ENCODE data around the gene DHX29. TPM values are rescaled to one million over a fixed set of nuclear protein-coding genes. Genes with fewer than 3 reads are reported as not detected.

Gene DHX29, protein sequence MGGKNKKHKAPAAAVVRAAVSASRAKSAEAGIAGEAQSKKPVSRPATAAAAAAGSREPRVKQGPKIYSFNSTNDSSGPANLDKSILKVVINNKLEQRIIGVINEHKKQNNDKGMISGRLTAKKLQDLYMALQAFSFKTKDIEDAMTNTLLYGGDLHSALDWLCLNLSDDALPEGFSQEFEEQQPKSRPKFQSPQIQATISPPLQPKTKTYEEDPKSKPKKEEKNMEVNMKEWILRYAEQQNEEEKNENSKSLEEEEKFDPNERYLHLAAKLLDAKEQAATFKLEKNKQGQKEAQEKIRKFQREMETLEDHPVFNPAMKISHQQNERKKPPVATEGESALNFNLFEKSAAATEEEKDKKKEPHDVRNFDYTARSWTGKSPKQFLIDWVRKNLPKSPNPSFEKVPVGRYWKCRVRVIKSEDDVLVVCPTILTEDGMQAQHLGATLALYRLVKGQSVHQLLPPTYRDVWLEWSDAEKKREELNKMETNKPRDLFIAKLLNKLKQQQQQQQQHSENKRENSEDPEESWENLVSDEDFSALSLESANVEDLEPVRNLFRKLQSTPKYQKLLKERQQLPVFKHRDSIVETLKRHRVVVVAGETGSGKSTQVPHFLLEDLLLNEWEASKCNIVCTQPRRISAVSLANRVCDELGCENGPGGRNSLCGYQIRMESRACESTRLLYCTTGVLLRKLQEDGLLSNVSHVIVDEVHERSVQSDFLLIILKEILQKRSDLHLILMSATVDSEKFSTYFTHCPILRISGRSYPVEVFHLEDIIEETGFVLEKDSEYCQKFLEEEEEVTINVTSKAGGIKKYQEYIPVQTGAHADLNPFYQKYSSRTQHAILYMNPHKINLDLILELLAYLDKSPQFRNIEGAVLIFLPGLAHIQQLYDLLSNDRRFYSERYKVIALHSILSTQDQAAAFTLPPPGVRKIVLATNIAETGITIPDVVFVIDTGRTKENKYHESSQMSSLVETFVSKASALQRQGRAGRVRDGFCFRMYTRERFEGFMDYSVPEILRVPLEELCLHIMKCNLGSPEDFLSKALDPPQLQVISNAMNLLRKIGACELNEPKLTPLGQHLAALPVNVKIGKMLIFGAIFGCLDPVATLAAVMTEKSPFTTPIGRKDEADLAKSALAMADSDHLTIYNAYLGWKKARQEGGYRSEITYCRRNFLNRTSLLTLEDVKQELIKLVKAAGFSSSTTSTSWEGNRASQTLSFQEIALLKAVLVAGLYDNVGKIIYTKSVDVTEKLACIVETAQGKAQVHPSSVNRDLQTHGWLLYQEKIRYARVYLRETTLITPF (N-terminal part only)
- polyA plus RNA-seq: 16.0 TPM

DNA sequence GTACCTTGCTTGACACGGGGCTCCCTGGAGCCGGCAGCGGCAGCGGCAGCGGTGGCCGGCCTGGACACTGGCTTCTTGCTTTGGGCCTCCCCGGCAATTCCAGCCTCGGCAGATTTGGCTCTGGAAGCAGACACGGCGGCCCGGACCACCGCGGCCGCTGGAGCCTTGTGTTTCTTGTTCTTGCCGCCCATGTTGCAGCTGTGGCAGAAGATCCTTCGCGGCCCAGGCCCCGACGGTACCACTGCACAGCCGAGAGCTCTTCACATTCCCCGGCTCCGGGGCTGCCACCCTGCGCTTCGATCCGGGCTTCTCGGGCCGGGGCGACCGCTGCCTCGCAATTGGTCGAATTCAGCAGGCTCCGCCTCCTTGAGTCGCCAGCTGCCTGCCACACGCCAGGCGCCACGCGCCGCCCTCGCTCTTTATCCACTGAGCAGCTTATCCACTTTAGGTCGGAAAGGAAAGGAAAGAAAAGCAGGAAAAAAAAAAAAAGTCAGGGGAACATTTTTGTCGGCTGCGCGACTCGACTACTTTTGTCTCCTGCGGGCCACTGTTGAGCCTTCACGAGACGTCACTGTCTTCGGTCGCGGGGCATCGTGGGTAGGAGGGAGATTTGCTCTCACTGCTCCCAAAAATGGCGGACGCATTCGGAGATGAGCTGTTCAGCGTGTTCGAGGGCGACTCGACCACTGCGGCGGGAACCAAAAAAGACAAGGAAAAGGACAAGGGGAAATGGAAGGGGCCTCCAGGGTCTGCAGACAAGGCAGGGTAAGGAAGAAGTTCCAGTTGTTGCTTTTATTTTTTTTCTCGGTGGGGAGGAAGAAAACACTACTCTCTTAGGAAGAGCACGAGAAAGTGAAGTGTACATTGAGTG is at the start of gene DHX29, which contains the start of gene MTREX:
TSS of gene DHX29 (minus strand) at position 312 of the 871 bp plus-strand sequence. CDS start at position 191, 121 bp downstream.
TSS of gene MTREX (plus strand) at position 607 of the 871 bp plus-strand sequence. CDS start at position 632, 25 bp downstream.
- no peak within 1 kb of the TSS for H3K27ac Mint-ChIP-seq
- H3K9me3 Mint-ChIP-seq: no peaks in the 10 kb centered on the region
- H3K4me3 Mint-ChIP-seq: no peak within 1 kb of the TSS
- peaks cover 3% of the 10 kb centered on the region for H3K36me3 Mint-ChIP-seq
- H3K27me3 Mint-ChIP-seq: no peaks in the 10 kb centered on the region
- H3K4me1 Mint-ChIP-seq: peaks cover 17 to 32% (median 26%) of the 10 kb centered on the region in 3 donors

DNA sequence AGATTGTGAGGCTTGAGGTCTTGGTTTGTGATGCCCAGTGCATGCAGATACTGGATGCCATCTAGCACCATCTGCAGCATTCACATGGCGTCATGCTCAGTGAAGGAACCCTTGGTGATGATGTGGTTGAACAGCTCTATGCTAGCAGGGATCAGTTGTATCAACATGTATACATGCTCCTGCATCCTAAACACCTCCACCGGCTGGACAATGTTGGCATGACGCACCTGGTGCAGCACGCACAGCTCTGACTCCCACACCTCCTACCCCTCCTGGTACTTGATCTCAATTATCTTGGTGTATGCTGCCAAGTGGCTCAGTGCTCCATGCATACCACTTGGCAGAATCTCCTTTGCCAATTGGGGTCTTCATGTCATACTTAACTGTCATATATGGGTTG is 49.4 kb upstream of the DHX29 start:
- H3K36me3 Mint-ChIP-seq: peaks cover 28% of the 10 kb centered on the region
- H3K4me3 Mint-ChIP-seq: no peak overlapping the region
- H3K9me3 Mint-ChIP-seq: peaks cover 0 to 2% (median 0%) of the 10 kb centered on the region in 3 donors
- no peaks in the 10 kb centered on the region for H3K4me1 Mint-ChIP-seq
- H3K27ac Mint-ChIP-seq: no peak overlapping the region
- no peaks in the 10 kb centered on the region for H3K27me3 Mint-ChIP-seq

DNA sequence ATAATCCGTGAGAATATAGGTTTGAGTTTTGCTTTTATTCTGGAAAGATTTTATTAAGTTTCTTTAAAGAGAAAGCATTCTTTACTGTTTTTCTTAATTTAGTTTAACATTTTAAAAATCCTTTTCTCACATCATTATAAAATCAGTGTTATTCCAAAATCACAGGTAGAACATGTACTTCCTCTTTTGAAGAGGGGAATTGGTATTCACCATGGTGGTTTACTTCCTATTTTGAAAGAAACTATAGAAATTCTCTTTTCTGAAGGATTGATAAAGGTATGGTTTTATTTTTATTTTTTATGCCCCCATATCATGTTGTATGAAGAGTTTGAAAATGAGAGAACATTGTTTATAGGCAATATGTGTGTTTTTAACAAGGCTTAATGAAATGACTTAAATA is 43.3 kb upstream of the DHX29 start:
- Mint-ChIP-seq H3K4me3 (no peak overlapping the region), H3K4me1 (peaks cover 6 to 21% (median 8%) of the 10 kb centered on the region in 3 donors), H3K36me3 (peaks cover 18% of the 10 kb centered on the region), H3K9me3 (no peaks in the 10 kb centered on the region), H3K27me3 (no peaks in the 10 kb centered on the region), H3K27ac (no peak overlapping the region)

DNA sequence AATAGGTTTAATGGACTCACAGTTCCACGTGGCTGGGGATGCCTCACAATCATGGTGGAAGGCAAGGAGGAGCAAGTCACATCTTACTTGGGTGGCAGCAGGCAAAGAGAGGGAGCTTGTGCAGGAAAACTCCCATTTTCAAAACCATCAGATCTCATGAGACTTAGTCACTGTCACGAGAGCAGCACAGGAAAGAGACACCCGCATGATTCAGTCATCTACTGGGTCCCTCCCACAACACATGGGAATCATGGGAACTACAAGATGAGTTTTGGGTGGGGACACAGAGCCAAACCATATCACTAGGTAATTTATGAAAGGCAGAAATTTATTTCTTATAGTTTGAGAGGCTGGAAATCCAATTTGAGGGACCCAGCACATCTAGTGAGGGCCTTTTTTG is 40.3 kb upstream of the DHX29 start:
- Mint-ChIP-seq H3K4me1 (peaks cover 6 to 25% (median 10%) of the 10 kb centered on the region in 3 donors), H3K36me3 (peaks cover 16% of the 10 kb centered on the region), H3K27ac (no peak overlapping the region), H3K27me3 (no peaks in the 10 kb centered on the region), H3K9me3 (no peaks in the 10 kb centered on the region), H3K4me3 (no peak overlapping the region)

DNA sequence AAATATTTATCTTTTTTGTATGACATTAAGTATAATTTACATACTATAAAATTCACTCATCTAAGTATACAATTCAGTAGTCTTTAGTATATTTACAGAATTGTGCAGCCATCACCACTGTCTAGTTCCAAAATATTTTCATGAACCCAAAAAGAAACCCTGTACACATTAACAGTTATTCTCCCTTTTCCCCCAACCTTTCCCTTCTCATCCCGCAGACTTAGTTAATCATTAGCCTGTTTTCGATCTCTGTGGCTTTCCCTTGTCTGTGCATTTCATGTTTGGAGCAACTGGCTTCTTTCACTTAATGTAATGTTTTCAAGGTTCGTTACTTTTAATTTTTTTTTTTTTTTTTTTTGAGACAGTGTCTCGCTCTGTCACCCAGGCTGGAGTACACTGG is 37.8 kb upstream of the DHX29 start:
- Mint-ChIP-seq H3K4me3 (no peak overlapping the region), H3K27me3 (no peaks in the 10 kb centered on the region), H3K27ac (no peak overlapping the region), H3K36me3 (peaks cover 12% of the 10 kb centered on the region), H3K9me3 (no peaks in the 10 kb centered on the region), H3K4me1 (peaks cover 4 to 18% (median 6%) of the 10 kb centered on the region in 3 donors)

DNA sequence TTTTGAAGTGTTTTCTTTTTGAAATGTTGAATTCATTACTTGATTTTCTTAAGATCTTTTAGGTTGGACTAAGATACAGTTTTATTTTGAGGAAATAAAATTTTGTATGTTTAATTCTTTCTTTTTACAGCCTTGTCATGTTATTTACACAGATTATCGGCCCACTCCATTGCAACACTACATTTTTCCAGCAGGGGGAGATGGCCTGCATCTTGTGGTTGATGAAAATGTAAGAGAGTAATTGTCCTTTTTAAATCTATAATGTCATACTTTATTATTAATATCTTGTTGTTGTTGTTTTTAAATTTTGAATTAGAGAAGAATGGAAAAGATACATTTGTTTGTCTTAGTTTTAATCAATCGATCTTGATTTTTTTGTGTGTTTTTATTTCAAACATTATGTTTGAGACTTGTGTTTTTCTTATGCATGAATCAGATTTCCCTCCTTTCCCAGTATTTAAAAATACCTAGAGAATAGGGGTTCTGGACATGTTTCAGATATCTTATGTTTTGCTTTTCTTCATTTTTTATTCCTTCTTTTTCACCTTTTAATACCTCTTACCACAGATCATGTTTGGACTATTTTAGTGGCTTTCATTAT is 37.0 kb upstream of the DHX29 start:
- Mint-ChIP-seq H3K9me3 (no peaks in the 10 kb centered on the region), H3K4me3 (no peak overlapping the region), H3K27me3 (no peaks in the 10 kb centered on the region), H3K4me1 (peaks cover 2 to 11% (median 4%) of the 10 kb centered on the region in 3 donors), H3K36me3 (peaks cover 8% of the 10 kb centered on the region), H3K27ac (peak overlapping the region in 1 of 3 donors; percentile 69)

DNA sequence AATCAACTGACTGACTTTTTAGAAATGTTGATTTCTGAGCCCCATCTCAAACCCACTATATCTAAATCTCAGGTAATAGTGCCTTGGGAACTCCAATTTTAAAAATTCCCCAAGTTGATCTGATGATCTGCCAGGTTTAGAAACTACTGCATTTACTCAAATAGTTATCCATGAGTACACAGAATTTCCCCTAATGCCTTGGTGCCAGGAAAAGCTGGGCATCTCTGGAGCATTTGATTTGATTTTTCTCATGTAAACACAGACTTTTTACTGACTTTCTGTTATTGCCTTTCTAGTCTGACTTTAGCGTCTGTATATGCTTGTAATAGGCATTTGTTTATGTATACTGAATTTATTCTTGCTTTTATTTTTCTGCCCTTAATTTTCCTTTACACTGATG is 36.1 kb upstream of the DHX29 start:
- peaks cover 9 to 16% (median 12%) of the 10 kb centered on the region in 3 donors for H3K4me1 Mint-ChIP-seq

DNA sequence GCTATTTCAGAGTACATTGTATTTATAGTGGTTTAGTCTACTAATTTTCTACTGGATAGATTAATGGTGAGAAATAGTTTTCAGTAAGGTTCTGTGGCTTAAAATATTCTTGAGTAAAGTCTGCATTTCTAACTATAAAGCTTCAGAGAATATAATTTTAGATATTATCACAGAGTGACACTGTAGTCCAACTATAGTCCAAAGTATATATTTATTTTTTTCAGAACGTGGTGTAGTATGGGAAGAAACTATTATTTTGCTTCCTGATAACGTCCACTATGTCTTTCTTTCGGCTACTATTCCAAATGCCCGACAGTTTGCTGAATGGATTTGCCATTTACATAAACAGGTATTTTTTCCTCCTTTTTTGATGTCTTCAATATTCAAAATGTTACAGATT is 35.6 kb upstream of the DHX29 start:
- no peak overlapping the region for H3K4me3 Mint-ChIP-seq
- peaks cover 7% of the 10 kb centered on the region for H3K36me3 Mint-ChIP-seq
- H3K4me1 Mint-ChIP-seq: peaks cover 13 to 20% (median 17%) of the 10 kb centered on the region in 3 donors
- peaks cover 0 to 2% (median 0%) of the 10 kb centered on the region in 3 donors for H3K9me3 Mint-ChIP-seq
- H3K27me3 Mint-ChIP-seq: no peaks in the 10 kb centered on the region
- H3K27ac Mint-ChIP-seq: peak overlapping the region in 1 of 3 donors; percentile 16

More for the DNA sequence above, 36.1 kb upstream of the DHX29 start:
- H3K36me3 Mint-ChIP-seq: peaks cover 7% of the 10 kb centered on the region
- peaks cover 0 to 2% (median 0%) of the 10 kb centered on the region in 3 donors for H3K9me3 Mint-ChIP-seq
- no peak overlapping the region for H3K27ac Mint-ChIP-seq
- H3K27me3 Mint-ChIP-seq: no peaks in the 10 kb centered on the region
- no peak overlapping the region for H3K4me3 Mint-ChIP-seq

DNA sequence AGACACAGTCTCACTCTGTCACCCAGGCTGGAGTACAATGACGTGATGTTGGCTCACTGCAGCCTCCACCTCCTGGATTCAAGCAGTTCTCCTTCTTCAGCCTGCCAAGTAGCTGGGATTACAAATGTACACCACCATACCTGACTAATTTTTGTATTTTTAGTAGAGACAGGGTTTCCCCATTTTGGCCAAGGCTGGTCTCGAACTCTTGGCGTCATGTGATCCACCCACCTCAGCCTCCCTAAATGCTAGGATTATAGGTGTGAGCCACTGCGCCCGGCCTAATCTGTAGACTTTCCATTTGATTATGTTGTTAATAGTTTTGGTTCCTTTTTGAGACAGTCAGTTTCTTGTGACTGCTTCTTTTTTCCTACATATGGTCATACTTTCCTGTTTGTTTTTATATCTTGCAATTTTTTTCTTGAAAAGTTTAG is 31.3 kb upstream of the DHX29 start:
- Mint-ChIP-seq H3K9me3 (peaks cover 0 to 2% (median 0%) of the 10 kb centered on the region in 3 donors), H3K36me3 (peaks cover 2% of the 10 kb centered on the region), H3K27ac (peak overlapping the region; percentile 34 to 68 (median 44)), H3K4me3 (peak overlapping the region in 2 of 4 donors; percentile 39 to 88), H3K27me3 (no peaks in the 10 kb centered on the region), H3K4me1 (peaks cover 17 to 20% (median 19%) of the 10 kb centered on the region in 3 donors)

DNA sequence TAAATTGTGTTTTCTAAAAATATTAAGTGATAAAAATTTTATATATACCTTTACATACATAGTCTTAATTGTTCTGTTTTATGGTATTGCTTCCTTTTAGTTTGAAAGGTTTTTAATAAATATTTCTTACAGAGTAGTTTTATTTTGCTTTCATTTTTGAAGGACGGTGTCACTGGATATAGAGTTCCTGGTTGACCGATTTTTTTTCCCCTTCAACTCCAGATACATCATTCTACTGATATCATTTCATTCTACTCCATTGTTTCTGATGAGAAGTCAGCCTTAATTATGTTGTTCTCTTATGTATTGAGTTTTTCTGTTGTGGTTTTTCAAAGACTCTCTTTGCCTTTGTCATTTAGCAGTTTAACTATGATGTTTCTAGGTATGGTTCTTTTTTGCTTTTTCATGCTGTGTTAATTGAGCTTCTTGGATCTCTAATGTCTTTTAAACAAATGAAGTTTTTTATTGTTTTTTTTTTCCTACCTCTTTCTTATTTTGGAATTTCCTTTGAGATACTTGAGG is 30.7 kb upstream of the DHX29 start:
- Mint-ChIP-seq H3K9me3 (peaks cover 0 to 2% (median 0%) of the 10 kb centered on the region in 3 donors), H3K27ac (peak overlapping the region in 2 of 3 donors; percentile 14 to 44), H3K4me1 (peaks cover 17 to 20% (median 19%) of the 10 kb centered on the region in 3 donors), H3K36me3 (peaks cover 2% of the 10 kb centered on the region), H3K27me3 (no peaks in the 10 kb centered on the region), H3K4me3 (peak overlapping the region in 2 of 4 donors; percentile 45 to 78)

DNA sequence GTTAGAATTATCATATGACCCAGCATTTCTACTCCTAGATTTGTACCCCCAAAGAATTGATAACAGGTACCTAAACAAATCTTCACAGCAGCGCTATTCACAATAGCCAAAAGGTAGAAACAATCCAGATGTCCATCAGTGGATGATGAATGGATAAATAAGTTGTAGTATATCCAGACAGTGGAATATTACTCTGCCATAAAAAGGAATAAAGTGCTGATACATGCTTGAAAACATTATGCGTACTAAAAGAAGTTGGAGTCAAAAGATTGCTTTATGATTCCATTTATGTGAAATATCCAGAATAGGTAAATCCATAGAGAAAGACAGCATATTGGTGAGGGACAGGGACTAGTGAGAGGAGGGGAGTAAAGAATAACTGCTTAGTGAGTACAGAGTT is 26.3 kb upstream of the DHX29 start:
- Mint-ChIP-seq H3K36me3 (peaks cover 8% of the 10 kb centered on the region), H3K9me3 (no peaks in the 10 kb centered on the region), H3K27me3 (no peaks in the 10 kb centered on the region), H3K4me1 (peaks cover 20 to 21% (median 20%) of the 10 kb centered on the region in 3 donors), H3K27ac (no peak overlapping the region), H3K4me3 (no peak overlapping the region)

DNA sequence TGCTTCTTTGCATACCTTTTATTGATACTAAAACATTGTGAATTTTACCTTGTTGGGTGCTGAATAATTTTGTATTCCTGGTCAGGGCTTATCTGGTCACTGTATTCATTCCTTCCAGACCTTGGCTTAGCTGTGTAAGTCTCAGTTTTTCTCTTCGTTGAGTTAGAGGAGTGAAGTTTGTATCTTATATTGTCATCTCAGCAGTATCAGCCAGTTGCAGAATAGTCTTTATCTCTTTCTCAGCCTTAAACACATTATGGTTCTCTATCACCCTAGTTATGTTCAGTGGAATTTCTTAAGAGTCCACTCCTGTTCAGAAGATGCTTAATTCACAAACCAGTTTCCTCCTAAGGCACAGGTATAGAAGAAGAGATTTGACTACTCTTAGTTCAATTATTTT is 25.5 kb upstream of the DHX29 start:
- Mint-ChIP-seq H3K4me3 (no peak overlapping the region), H3K9me3 (no peaks in the 10 kb centered on the region), H3K36me3 (peaks cover 8% of the 10 kb centered on the region), H3K4me1 (peaks cover 13 to 15% (median 15%) of the 10 kb centered on the region in 3 donors), H3K27ac (no peak overlapping the region), H3K27me3 (no peaks in the 10 kb centered on the region)

DNA sequence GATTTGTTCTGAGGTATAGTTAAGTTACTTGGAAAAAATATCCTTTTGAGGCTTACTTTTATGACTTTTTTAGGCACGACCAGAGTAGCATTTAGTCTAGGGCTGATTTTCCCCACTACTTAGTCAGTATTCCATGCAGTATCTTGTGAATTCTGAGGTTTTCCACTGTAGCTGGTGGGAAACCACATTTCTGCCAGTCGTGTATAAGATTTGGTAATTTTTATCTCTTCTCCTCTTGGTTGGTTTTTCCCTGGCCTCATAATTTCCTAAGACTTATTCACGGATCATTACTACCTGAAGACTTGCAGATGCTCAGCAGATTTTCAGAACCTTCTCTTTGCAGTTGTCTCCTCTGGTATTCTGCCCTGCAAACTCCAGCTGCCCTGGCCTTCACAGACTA is 23.8 kb upstream of the DHX29 start:
- Mint-ChIP-seq H3K27ac (peak overlapping the region in 2 of 3 donors; percentile 6 to 60), H3K27me3 (no peaks in the 10 kb centered on the region), H3K4me3 (no peak overlapping the region), H3K4me1 (peaks cover 7 to 12% (median 11%) of the 10 kb centered on the region in 3 donors), H3K9me3 (no peaks in the 10 kb centered on the region), H3K36me3 (peaks cover 8% of the 10 kb centered on the region)

Data from IgD-negative memory B cell (primary cell).